GM23248 (cell line): ENCODE measurements around the gene COX19.

Experiments
- EZH2 ChIP-seq: fragments of 200-600 bp; sonication (generic); IDR thresholded peaks from 2 replicates; pipeline ENCODE4 v1.6.1; 2018; ENCODE audit warnings: antibody characterized with exemption, mild to moderate bottlenecking; ENCODE audit not compliant: insufficient read depth, poor library complexity, severe bottlenecking
- EZH2phosphoT487 ChIP-seq: fragments of 200-600 bp; sonication (generic); IDR thresholded peaks from 2 replicates; pipeline ENCODE4 v1.6.1; 2018; ENCODE audit warnings: antibody characterized with exemption, moderate library complexity, mild to moderate bottlenecking, low read depth; ENCODE audit not compliant: insufficient read depth

DNA sequence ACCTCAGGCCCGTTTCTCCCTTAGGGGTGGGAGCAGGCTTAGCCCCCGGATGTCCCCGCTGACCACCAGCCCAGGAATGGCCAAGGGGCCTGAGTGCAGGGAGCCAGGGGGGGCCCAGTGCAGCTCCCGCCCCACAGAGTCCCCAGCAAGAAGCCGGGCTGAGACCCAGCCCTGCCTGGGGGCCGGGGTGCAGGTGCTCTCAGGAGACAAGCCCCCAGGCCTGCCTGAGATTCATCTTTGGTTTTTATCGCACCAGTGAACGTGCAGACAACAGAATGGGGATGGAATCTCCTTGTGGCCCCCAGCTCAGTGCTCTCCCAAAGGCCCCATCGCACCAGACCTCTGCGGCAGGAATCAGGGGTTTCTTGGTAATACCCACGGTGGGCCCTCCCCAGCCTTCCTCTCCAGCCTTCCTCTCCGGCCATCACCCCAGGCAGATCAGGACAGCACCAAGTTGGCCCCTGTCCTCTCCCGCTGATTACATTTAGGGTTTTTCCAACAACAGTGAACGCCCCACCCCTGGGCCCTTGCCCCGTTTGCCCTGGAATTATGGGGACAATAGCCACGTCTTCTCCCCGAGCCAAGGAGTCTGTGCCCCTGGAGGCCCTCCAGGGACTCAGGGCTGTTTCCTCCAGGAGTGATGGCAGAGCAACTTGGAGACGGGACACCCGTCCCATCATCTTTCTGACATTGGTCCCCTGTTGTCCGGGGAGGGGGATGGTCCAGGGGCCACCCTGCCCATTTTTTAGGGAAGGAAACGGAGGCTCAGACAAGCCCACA is 43.3 kb downstream of the COX19 start:
- no peak for TF ChIP-seq EZH2
- no peak for TF ChIP-seq EZH2phosphoT487
